Endothelial cell of umbilical vein (primary cell): Measurements from ENCODE around the gene EIF4E3. TPM values are rescaled to one million over a fixed set of nuclear protein-coding genes. Genes with fewer than 3 reads are reported as not detected.

ENCODE experiments used
- BruUV-seq: library from RNA; stranded (reverse); fragments of 400-500 nt; replicated peaks from 2 replicates; lab custom pipeline; 2021; lab: Mats Ljungman, UMichigan
- CTCF ChIA-PET: fragments of 300-600, 350-600 bp; sonication (Branson Sonifier 250); formaldehyde crosslinking; loops from one replicate; lab custom pipeline; 2021; ENCODE audit warnings: antibody characterized with exemption, inconsistent platforms; lab: Charles Lee
- POLR2A ChIA-PET: fragments of 300-600, 350-600 bp; sonication (Branson Sonifier 250); formaldehyde crosslinking; loops from one replicate; lab custom pipeline; 2021; ENCODE audit warnings: antibody characterized with exemption, inconsistent platforms; lab: Charles Lee
- DNase-seq: peaks from one replicate; pipeline ENCODE4 v3.0.0-alpha.2; 2011; ENCODE audit warnings: low read depth, low spot score
- FAIRE-seq: peaks from 2 replicates; lab custom pipeline; 2011; peaks lifted over from hg19 to GRCh38; lab: Jason Lieb, UNC
- H2AFZ ChIP-seq: 2 replicates; pipeline ENCODE4 v1.6.0; 2012; ENCODE audit warnings: low read depth, low read length, control low read depth, inconsistent platforms
- H3K27ac ChIP-seq: 2 replicates; pipeline ENCODE4 v1.5.1; 2011; ENCODE audit warnings: low read depth, mild to moderate bottlenecking, control low read depth, low read length, moderate library complexity; ENCODE audit not compliant: insufficient read depth
- H3K27me3 ChIP-seq, 2 experiments: 2 replicates each; pipeline versions ENCODE4 v1.6.0 to v1.6.1; 2011; ENCODE audit warnings: low read length in 2 of 2, mixed read lengths in 1 of 2; ENCODE audit not compliant: control insufficient read depth in 2 of 2, insufficient read depth in 2 of 2
- H3K36me3 ChIP-seq, 2 experiments: 2 replicates in 1 of 2; 3 replicates in 1 of 2; pipeline ENCODE4 v1.5.1; 2011; ENCODE audit warnings: low read length in 2 of 2, mild to moderate bottlenecking in 1 of 2, moderate library complexity in 1 of 2; ENCODE audit not compliant: control insufficient read depth in 2 of 2, insufficient read depth in 2 of 2; ENCODE audit errors: extremely low read depth in 1 of 2
- H3K4me1 ChIP-seq: 3 replicates; pipeline ENCODE4 v1.5.1; 2011; ENCODE audit warnings: mild to moderate bottlenecking, low read length; ENCODE audit not compliant: control insufficient read depth, insufficient read depth; ENCODE audit errors: extremely low read depth
- H3K4me2 ChIP-seq: 2 replicates; pipeline ENCODE4 v1.6.1; 2011; ENCODE audit warnings: low read length, control low read depth, mixed read lengths; ENCODE audit not compliant: insufficient read depth
- H3K4me3 ChIP-seq, 3 experiments: fragments of 200-600 bp in 1 of 3; sonication (generic), shearing (Covaris generic) in 1 of 3; replicated peaks in 1 of 3; 2 replicates each; pipeline ENCODE4 v1.5.1; 2011 to 2016; ENCODE audit warnings: control low read depth in 3 of 3, low read length in 3 of 3, mild to moderate bottlenecking in 2 of 3, inconsistent platforms in 1 of 3, low read depth in 1 of 3, moderate library complexity in 1 of 3; ENCODE audit not compliant: insufficient read depth in 1 of 3
- H3K79me2 ChIP-seq: 2 replicates; pipeline ENCODE4 v1.6.0; 2012; ENCODE audit warnings: low read length, inconsistent platforms; ENCODE audit not compliant: control insufficient read depth, insufficient read depth
- H3K9ac ChIP-seq: replicated peaks from 2 replicates; pipeline ENCODE3; 2011; ENCODE audit warnings: low read length, control low read depth; ENCODE audit not compliant: insufficient read depth; ENCODE audit errors: extremely low read depth
- H3K9me1 ChIP-seq: replicated peaks from 3 replicates; pipeline ENCODE4 v1.6.0; 2011; ENCODE audit warnings: mild to moderate bottlenecking, low read length; ENCODE audit not compliant: control insufficient read depth, insufficient read depth; ENCODE audit errors: extremely low read depth
- H3K9me3 ChIP-seq: replicated peaks from 2 replicates; pipeline ENCODE4 v1.5.1; 2012; ENCODE audit warnings: low read length, inconsistent platforms; ENCODE audit not compliant: control insufficient read depth, insufficient read depth
- H4K20me1 ChIP-seq: replicated peaks from 2 replicates; pipeline ENCODE3; 2011; ENCODE audit warnings: mild to moderate bottlenecking, low read length; ENCODE audit not compliant: control insufficient read depth, insufficient read depth; ENCODE audit errors: extremely low read depth
- CTCF ChIP-seq, 2 donors: IDR thresholded peaks; 1 replicate in 1 of 2; 2 replicates in 1 of 2; pipeline ENCODE4 v1.5.1; 2011; ENCODE audit warnings: low read length in 2 of 2, mild to moderate bottlenecking in 2 of 2, moderate library complexity in 2 of 2, control low read depth in 1 of 2, inconsistent platforms in 1 of 2, low read depth in 1 of 2; ENCODE audit not compliant: insufficient read depth in 1 of 2; ENCODE audit errors: extremely low read depth in 1 of 2
- EZH2 ChIP-seq: IDR thresholded peaks from 2 replicates; pipeline ENCODE4 v1.6.1; 2012; ENCODE audit warnings: borderline replicate concordance, low read depth, mild to moderate bottlenecking, moderate library complexity, low read length, inconsistent platforms; ENCODE audit not compliant: severe bottlenecking
- JUN ChIP-seq: IDR thresholded peaks from 2 replicates; pipeline ENCODE4 v1.6.1; 2011; ENCODE audit warnings: borderline replicate concordance, low read depth; ENCODE audit not compliant: insufficient read length, insufficient read depth
- MYC ChIP-seq: IDR thresholded peaks from one replicate; pipeline ENCODE4 v1.6.1; 2011; ENCODE audit warnings: mild to moderate bottlenecking, low read depth, low read length
- POLR2A ChIP-seq: IDR thresholded peaks from 2 replicates; pipeline ENCODE4 v1.6.1; 2012; ENCODE audit warnings: low read depth, mild to moderate bottlenecking, control low read depth, low read length
- POLR2AphosphoS5 ChIP-seq: IDR thresholded peaks from 2 replicates; pipeline ENCODE4 v1.6.1; 2012; ENCODE audit warnings: low read depth, mild to moderate bottlenecking, control low read depth, low read length, moderate library complexity; ENCODE audit not compliant: insufficient read depth
- dilution Hi-C: fragments of 300-500 bp; cut with MboI; formaldehyde crosslinking; loops from one replicate; pipeline ENCODE4 v1.15.0; 2019; ENCODE audit warnings: low sequenced_read_pairs; ENCODE audit not compliant: extremely low pct_ligation_motif_present
- intact Hi-C: fragments of 100-400 bp; cut with micrococcal nuclease; formaldehyde crosslinking; loops from one replicate; pipeline ENCODE4 v1.10.0; 2022
- polyA plus RNA-seq, 4 experiments: library from polyadenylated mRNA; depleted of rRNA in 3 of 4; stranded (reverse) in 3 of 4; unstranded in 1 of 4; fragments of >200 nt; gene quantifications; 2 replicates each; pipeline versions ENCODE4 v1.2.1 to v1.2.3, GENCODE V29; 2011 to 2012; ENCODE audit warnings: missing spikeins in 1 of 4
- total RNA-seq: library from RNA; stranded (reverse); gene quantifications from 2 replicates; pipeline ENCODE4 v1.2.3, GENCODE V29; 2021
- TF ChIP-seq, protein P1 (sequence below): IDR thresholded peaks from 2 replicates; pipeline ENCODE4 v1.6.1; 2011; ENCODE audit not compliant: insufficient read depth, insufficient read length

EIF4E3 gene
- total and polyA plus RNA-seq, 2 donors (not counting 3 experiments of a cell fraction or from before 2014, with no cell fraction given), result 1.3 to 4.9 TPM

GRCh38 chr3:71701251-71701762, 23.9 kb downstream of the EIF4E3 start:
- H3K4me1 ChIP-seq, result peaks cover 30% of the 10 kb centered on the region
- no peaks in the 10 kb centered on the region for H3K79me2 ChIP-seq
- H3K27me3 ChIP-seq, result no peaks in the 10 kb centered on the region
- FAIRE-seq (no peak), DNase-seq (no peak)
- POLR2A ChIA-PET, result no interaction called here
- BruUV-seq, result no TSS peak
- no peaks in the 10 kb centered on the region for H3K36me3 ChIP-seq
- no peak overlapping the region for H2AFZ ChIP-seq
- dilution Hi-C loops (no loop called here), intact Hi-C loops (no loop called here)
- H3K9ac ChIP-seq, result no peak overlapping the region
- H3K4me3 ChIP-seq, result no peak overlapping the region
- no peaks in the 10 kb centered on the region for H4K20me1 ChIP-seq
- H3K9me1 ChIP-seq, result no peaks in the 10 kb centered on the region
- no peak overlapping the region for H3K4me2 ChIP-seq
- CTCF ChIA-PET, result interaction anchor here (0.6 to 1.8 kb wide), 5 partner anchors 10 to 67 kb away, joined by 3 to 9 read pairs (median 6); no protein-coding TSS in a partner anchor
- TF ChIP-seq POLR2A (no peak), CTCF (IDR thresholded peaks at IDR 0.05; ENCODE audit: extremely low read depth in 1 of 2, insufficient read depth in 1 of 2, low read depth in 1 of 2, low read length in 2 of 2) (no peak), POLR2AphosphoS5 (no peak), JUN (no peak), EZH2 (no peak), MYC (no peak)
- TF ChIP-seq, protein P1, sequence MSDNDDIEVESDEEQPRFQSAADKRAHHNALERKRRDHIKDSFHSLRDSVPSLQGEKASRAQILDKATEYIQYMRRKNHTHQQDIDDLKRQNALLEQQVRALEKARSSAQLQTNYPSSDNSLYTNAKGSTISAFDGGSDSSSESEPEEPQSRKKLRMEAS, result no peak
- no peak overlapping the region for H3K27ac ChIP-seq
- H3K9me3 ChIP-seq, result no peaks in the 10 kb centered on the region
